CD4-positive, alpha-beta T cell treated with Interleukin-4 for 4 hours (primary cell): ENCODE data around the gene FAF2.
"Not testable (repeated sequence)": the region's sequence is repeated elsewhere in the genome, so short reads cannot be mapped to it uniquely, and the experiment has no call there.

Source experiments
- DNase-seq: peaks from one replicate; pipeline ENCODE4 v3.0.0-alpha.2; 2020

The FAF2 gene

DNA sequence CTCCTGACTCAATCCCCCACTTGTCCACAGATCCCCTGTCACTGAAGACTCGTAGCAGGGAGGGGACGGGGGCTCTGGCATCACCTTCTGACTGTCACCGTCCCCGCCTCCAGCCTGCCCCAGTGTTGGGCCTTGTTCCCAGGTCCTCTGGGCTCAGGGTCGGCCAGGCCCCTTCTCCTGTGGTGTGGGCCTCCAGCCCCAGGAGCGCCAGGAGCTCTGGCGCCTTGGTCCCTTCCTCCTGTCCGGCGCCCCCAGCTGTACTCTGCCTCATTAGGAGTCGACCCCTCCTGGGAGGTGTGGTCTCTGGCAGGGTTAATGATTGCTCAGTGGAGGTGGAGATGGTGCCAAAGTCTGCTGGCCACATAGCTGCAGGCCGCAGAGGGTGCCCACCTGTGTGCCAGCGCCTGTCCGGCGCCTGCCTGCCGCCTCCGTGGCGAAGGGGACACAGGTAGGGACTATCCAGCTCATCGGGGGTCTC, 100.8 kb downstream of the FAF2 start, which contains the start of gene CDHR2:
Gene CDHR2 (plus strand): TSS at position 376 of the 478 bp plus-strand sequence. CDS start 16,011 bp downstream, outside the sequence.
- DNase-seq, result no peak

DNA sequence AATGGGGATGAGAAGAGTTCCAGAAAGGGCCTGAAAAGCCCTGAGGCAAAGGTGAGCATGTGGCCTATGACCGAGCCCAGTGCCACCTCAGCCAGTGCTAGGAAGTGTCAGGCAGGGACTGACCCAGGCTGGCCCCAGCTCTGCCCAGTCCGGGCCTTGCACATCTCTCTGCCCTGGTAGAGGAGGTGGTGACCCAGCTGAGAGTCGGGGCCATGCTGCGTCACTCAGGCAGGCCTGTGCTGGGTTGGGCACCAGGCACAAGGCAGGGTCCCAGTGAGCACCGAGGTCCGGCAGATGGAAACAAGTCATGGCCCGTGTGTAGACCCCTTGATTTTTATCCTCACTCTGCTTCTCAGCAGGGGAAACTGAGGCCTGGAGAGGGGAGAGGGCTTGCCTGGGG, 101.7 kb downstream of the FAF2 start:
- no peak for DNase-seq

DNA sequence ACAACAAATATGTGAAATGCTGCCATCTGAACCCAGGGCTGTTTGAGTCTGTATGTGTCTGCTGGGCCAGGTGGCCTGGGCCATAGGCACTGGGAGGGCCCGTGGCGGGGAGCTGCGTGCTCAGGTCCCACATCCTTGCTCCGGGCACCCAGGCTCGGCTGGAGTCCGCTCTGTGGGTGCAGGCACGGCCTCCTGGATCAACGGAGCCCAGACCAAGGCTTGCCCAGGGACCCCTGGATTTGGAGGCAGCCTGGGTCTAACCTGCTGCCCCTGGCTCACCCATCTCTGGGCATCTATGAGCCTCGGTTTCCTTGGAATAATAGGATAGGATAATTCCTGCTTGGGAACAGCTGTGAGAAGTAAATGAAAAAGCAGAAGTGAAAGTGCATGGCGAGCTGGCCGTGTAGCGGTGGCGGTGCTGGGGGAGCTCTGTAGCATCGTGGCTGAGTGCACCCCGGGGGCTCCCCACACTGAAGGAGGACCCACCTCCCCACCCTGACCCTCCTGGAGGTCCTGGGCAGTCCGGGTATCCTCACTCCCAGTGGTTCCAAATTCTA, 102.2 kb downstream of the FAF2 start:
- DNase-seq, result no peak

DNA sequence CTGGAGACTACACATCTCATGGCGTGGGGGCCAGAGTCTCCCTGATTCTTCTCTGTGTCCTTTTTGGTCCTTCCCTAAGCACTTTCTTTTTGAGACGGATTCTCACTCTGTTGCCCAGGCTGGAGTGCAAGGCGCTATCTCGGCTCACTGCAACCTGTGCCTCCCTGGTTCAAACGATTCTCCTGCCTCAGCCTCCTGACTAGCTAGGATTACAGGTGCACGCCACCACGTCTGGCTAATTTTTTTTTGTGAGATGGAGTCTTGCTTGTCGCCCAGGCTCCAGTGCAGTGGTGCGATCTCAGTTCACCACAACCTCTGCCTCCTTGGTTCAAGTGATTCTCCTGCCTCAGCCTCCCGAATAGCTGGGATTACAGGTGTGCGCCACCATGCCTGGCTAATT, 102.8 kb downstream of the FAF2 start:
- not testable (repeated sequence) for DNase-seq

DNA sequence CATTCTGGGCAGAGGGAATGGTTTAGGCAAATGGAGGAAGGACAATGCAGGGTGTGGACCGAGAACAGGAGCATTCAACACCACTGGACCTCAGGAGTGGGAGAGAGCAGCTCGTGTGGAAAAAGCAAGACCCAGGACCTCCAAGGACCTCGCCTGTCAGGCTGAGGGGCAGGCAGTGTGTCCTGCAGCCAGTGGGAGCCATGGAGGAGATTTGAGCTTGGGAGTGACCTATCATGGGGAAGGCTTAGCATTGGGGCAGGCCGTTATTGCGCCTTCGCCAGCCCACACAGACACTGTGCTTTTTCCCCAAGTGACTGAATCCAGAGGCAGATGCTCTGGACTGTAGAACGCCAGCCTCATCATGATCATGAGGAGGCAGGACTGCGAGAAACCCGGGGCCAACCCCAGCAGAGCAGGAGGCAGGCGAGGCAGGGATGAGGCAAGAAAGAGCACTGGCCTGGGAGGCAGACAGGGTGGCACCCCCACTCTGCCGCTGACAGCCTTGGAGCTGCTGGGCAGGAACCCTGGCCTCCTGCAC, 104.2 kb downstream of the FAF2 start:
- DNase-seq, result no peak

DNA sequence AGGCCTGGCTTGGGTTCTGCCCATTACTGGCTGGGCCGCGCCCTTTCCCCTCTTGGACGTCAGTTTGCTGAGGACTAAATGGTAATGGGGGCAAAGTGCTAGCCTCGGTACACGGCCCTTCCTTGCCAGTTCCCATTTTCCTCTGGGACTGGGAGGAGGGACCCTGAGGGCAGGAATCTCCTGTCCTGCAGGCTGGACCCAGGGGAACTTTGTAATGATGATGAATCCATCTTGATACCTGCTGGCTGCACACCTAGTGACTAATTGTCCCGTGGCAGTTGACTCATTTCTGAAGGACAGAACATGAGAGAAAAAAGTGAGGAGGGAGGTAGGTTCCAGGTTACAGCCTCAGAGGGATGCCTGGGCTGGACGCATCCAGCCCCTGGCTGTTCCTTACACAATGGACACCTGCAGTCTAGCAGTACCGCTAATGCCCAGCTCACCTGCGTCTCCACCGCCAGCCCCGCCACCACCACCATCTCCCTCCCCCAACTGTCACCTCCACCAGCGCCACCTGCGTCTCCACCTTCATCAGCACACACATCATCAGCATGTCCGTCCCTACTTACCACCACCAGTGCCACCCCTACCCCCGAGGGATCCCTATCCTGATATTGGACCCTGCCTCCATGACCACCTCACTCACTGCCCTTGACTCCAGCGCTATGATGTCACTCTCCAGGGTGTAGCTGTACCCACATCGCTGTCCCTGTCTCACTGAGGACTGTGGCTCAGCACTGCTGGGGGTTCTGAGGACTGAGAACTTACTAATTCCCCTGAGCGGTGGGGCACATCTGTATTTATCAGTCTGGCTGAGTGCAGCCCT, 105.3 kb downstream of the FAF2 start:
- no peak for DNase-seq

DNA sequence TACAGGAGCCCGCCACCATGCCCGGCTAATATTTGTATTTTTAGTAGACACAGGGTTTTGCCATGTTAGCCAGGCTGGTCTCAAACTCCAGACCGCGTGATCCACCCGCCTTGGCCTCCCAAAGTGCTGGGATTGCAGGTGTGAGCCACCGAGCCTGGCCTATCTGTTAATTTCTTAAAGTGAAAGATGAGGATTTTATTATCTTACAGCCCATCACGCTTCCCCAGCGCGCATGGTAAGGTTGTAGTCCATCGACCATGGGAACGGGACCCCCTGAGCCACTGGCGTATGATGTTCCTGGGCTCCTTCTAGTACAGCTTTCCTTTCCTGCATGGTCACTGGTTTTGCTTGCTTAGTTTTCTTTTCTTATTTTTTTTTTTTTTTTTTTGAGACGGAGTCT, 109.7 kb downstream of the FAF2 start:
- DNase-seq, result no peak
